ENCODE data around the gene GNPDA2.
A peak's percentile ranks its signal among the peaks of the same experiment; 100 is the strongest.

GNPDA2 gene

DNA sequence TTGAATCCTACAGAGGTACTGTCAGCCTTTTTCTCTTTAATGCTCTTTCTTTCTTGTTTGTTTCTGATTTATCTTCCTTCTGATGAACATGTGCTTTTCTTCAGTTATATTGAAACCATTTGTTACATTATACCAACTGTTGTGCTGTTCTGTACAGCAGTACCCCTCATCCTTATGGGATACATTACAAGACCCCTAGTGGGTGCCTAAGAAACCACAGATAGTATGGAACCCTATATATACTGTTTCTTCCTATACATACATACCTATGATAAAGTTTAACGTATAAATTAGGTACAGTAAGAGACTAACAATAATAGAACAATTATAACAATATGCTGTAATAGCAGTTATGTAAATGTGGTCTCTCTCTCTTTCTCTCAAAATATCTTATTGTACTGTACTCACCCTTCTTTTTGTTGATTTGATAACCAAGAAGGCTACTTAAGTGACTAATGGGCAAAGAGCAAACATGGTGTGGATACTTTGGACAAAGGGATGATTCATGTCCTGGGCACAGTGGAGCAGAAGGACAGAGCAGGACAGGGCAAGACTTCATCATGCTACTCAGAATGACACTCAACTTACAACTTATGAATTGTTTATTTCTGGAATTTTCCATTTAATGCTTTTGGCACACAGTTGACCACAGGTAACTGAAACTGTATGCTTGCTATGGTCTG is 64.3 kb downstream of the GNPDA2 start:
- Histone ChIP-seq H2AFZ (ENCODE audit: low read depth, low read length) (no peak overlapping the region), H3K27ac (ENCODE audit: low read length) (no peak overlapping the region), H3K36me3 (replicated peaks; ENCODE audit: low read depth, low read length) (no peaks in the 10 kb centered on the region), H3K4me3 (ENCODE audit: low read length) (no peak overlapping the region), H3K9me3 (ENCODE audit: insufficient read depth, low read length) (no peaks in the 10 kb centered on the region), H3K27me3 (ENCODE audit: low read depth, low read length) (no peaks in the 10 kb centered on the region), H3K4me2 (ENCODE audit: low read length) (peak overlapping the region; percentile 1; the same call in 1 of the 2 replicates), H4K20me1 (ENCODE audit: insufficient read depth, low read length) (no peaks in the 10 kb centered on the region), H3K9ac (ENCODE audit: low read length) (no peak overlapping the region), H3K79me2 (ENCODE audit: low read length) (no peaks in the 10 kb centered on the region), H3K4me1 (ENCODE audit: low read length) (peaks cover 10% of the 10 kb centered on the region)
- TF ChIP-seq EZH2phosphoT487 (IDR thresholded peaks at IDR 0.05; ENCODE audit: low read depth), result no peak
- TF ChIP-seq, protein P1, sequence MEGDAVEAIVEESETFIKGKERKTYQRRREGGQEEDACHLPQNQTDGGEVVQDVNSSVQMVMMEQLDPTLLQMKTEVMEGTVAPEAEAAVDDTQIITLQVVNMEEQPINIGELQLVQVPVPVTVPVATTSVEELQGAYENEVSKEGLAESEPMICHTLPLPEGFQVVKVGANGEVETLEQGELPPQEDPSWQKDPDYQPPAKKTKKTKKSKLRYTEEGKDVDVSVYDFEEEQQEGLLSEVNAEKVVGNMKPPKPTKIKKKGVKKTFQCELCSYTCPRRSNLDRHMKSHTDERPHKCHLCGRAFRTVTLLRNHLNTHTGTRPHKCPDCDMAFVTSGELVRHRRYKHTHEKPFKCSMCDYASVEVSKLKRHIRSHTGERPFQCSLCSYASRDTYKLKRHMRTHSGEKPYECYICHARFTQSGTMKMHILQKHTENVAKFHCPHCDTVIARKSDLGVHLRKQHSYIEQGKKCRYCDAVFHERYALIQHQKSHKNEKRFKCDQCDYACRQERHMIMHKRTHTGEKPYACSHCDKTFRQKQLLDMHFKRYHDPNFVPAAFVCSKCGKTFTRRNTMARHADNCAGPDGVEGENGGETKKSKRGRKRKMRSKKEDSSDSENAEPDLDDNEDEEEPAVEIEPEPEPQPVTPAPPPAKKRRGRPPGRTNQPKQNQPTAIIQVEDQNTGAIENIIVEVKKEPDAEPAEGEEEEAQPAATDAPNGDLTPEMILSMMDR (IDR thresholded peaks at IDR 0.05; ENCODE audit: low read depth, low read length), result no peak

DNA sequence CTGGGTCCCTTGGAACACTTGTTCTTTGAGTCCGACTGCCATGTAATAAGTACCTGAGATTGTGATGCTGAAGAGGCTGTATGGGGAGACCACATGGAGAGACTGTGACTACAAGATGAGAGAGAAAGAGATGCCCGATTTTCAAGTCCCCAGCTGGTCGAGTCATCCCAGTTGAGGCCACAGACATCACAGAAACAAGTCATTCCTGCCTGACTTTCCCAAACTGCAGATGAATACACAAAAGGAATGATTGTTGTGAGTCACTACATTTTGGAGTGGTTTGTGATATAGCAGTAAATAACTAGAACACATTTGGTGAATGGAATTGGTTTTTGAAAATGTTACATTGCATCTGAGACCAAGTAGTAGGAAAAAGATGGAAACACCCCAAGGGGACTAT is 66.0 kb downstream of the GNPDA2 start:
- H3K4me1 ChIP-seq (ENCODE audit: low read length), result peaks cover 10% of the 10 kb centered on the region
- no peak overlapping the region for H3K4me3 ChIP-seq (ENCODE audit: low read length)
- no peak overlapping the region for H3K4me2 ChIP-seq (ENCODE audit: low read length)
- no peaks in the 10 kb centered on the region for H4K20me1 ChIP-seq (ENCODE audit: insufficient read depth, low read length)
- H3K27ac ChIP-seq (ENCODE audit: low read length), result no peak overlapping the region
- no peak overlapping the region for H2AFZ ChIP-seq (ENCODE audit: low read depth, low read length)
- H3K79me2 ChIP-seq (ENCODE audit: low read length), result no peaks in the 10 kb centered on the region
- H3K9me3 ChIP-seq (ENCODE audit: insufficient read depth, low read length), result no peaks in the 10 kb centered on the region
- H3K36me3 ChIP-seq (replicated peaks; ENCODE audit: low read depth, low read length), result no peaks in the 10 kb centered on the region
- TF ChIP-seq EZH2phosphoT487 (IDR thresholded peaks at IDR 0.05; ENCODE audit: low read depth), result no peak
- TF ChIP-seq, protein P1 (IDR thresholded peaks at IDR 0.05; ENCODE audit: low read depth, low read length), result no peak
- H3K27me3 ChIP-seq (ENCODE audit: low read depth, low read length), result no peaks in the 10 kb centered on the region
- no peak overlapping the region for H3K9ac ChIP-seq (ENCODE audit: low read length)

DNA sequence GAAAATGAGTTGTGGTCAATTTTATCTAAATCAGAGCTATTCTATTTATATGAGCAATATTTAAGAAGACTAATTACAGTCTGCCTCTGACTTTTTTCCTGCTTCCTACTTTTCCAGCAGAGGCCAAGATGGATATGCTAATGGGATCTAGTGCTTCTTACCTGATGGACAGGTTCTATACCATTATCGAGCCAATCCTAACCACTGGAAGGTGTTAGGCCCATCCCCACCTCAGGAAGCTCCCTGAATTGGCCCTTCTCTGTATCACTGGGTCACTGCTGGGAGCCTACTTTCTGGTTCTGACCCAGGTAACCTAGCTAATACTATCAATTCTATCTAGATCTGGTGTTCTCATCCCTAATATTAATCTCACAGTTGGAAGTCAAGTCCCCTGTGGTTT is 74.4 kb downstream of the GNPDA2 start:
- Histone ChIP-seq H3K4me3 (ENCODE audit: low read length) (no peak overlapping the region), H3K9me3 (ENCODE audit: insufficient read depth, low read length) (no peaks in the 10 kb centered on the region), H4K20me1 (ENCODE audit: insufficient read depth, low read length) (no peaks in the 10 kb centered on the region), H3K79me2 (ENCODE audit: low read length) (no peaks in the 10 kb centered on the region), H3K27me3 (ENCODE audit: low read depth, low read length) (no peaks in the 10 kb centered on the region), H3K9ac (ENCODE audit: low read length) (no peak overlapping the region), H3K4me2 (ENCODE audit: low read length) (no peak overlapping the region), H3K27ac (ENCODE audit: low read length) (no peak overlapping the region), H3K36me3 (replicated peaks; ENCODE audit: low read depth, low read length) (no peaks in the 10 kb centered on the region), H2AFZ (ENCODE audit: low read depth, low read length) (no peak overlapping the region), H3K4me1 (ENCODE audit: low read length) (no peaks in the 10 kb centered on the region)
- TF ChIP-seq, protein P1 (IDR thresholded peaks at IDR 0.05; ENCODE audit: low read depth, low read length), result no peak
- no peak for TF ChIP-seq EZH2phosphoT487 (IDR thresholded peaks at IDR 0.05; ENCODE audit: low read depth)
